Measurements from ENCODE around the gene EBF3. TPM values are rescaled to one million over a fixed set of nuclear protein-coding genes. Genes with fewer than 3 reads are reported as not detected.

EBF3 gene
- total RNA-seq, 1 donor from 2014 or later: 6.2 TPM

- Histone ChIP-seq H3K36me3 (no peaks in the 10 kb centered on the region), H3K4me3 (peak overlapping the region; percentile 6), H3K9me3 (replicated peaks) (no peaks in the 10 kb centered on the region), H3K4me1 (peaks cover 76% of the 10 kb centered on the region), H3K27me3 (ENCODE audit: low read depth) (peaks cover 99% of the 10 kb centered on the region), H3K27ac (replicated peaks) (no peak overlapping the region)
- no peak for DNase-seq
- intact Hi-C loops (cut with micrococcal nuclease): no loop called here
- TF ChIP-seq CTCF (IDR thresholded peaks at IDR 0.05; ENCODE audit: borderline replicate concordance): no peak
These were observed 3.5 kb upstream of the EBF3 start for GRCh38 chr10:129967579-129968019.

GRCh38 chr10:129966889-129967578, 3.0 kb upstream of the EBF3 start:
- Histone ChIP-seq H3K27me3 (ENCODE audit: low read depth) (peaks cover 99% of the 10 kb centered on the region), H3K27ac (replicated peaks) (no peak overlapping the region), H3K36me3 (no peaks in the 10 kb centered on the region), H3K4me1 (peaks cover 73% of the 10 kb centered on the region), H3K9me3 (replicated peaks) (no peaks in the 10 kb centered on the region), H3K4me3 (peak overlapping the region; percentile 6)
- intact Hi-C loops (cut with micrococcal nuclease): no loop called here
- no peak for TF ChIP-seq CTCF (IDR thresholded peaks at IDR 0.05; ENCODE audit: borderline replicate concordance)
- DNase-seq: no peak

GRCh38 chr10:129966370-129966888, 2.4 kb upstream of the EBF3 start:
- Histone ChIP-seq H3K36me3 (no peaks in the 10 kb centered on the region), H3K4me3 (no peak overlapping the region), H3K27ac (replicated peaks) (no peak overlapping the region), H3K27me3 (ENCODE audit: low read depth) (peaks cover 99% of the 10 kb centered on the region), H3K9me3 (replicated peaks) (no peaks in the 10 kb centered on the region), H3K4me1 (peaks cover 68% of the 10 kb centered on the region)
- TF ChIP-seq CTCF (IDR thresholded peaks at IDR 0.05; ENCODE audit: borderline replicate concordance): no peak
- intact Hi-C loops (cut with micrococcal nuclease): no loop called here
- no peak for DNase-seq

- no peak for DNase-seq
- intact Hi-C loops (cut with micrococcal nuclease): no loop called here
- H3K27ac ChIP-seq (replicated peaks): no peak overlapping the region
- no peaks in the 10 kb centered on the region for H3K9me3 ChIP-seq (replicated peaks)
- H3K4me3 ChIP-seq: no peak overlapping the region
- H3K27me3 ChIP-seq (ENCODE audit: low read depth): peaks cover 99% of the 10 kb centered on the region
- peaks cover 64% of the 10 kb centered on the region for H3K4me1 ChIP-seq
- TF ChIP-seq CTCF (IDR thresholded peaks at IDR 0.05; ENCODE audit: borderline replicate concordance): no peak
- H3K36me3 ChIP-seq: no peaks in the 10 kb centered on the region
These were observed 1.9 kb upstream of the EBF3 start for GRCh38 chr10:129965959-129966358.

- intact Hi-C loops (cut with micrococcal nuclease): no loop called here
- H3K4me1 ChIP-seq: peaks cover 63% of the 10 kb centered on the region
- H3K9me3 ChIP-seq (replicated peaks): no peaks in the 10 kb centered on the region
- H3K27me3 ChIP-seq (ENCODE audit: low read depth): peaks cover 99% of the 10 kb centered on the region
- H3K4me3 ChIP-seq: peak overlapping the region; percentile 75
- H3K36me3 ChIP-seq: no peaks in the 10 kb centered on the region
- DNase-seq: no peak
- TF ChIP-seq CTCF (IDR thresholded peaks at IDR 0.05; ENCODE audit: borderline replicate concordance): no peak
- H3K27ac ChIP-seq (replicated peaks): peak overlapping the region; percentile 61
These were observed 1.3 kb upstream of the EBF3 start for GRCh38 chr10:129965425-129965808.

All from left ventricle myocardium inferior (tissue), 1 donor.